Gastrocnemius medialis (tissue), 4 donors: Measurements from ENCODE around the gene EGFR. TPM values are rescaled to one million over a fixed set of nuclear protein-coding genes. Genes with fewer than 3 reads are reported as not detected.

ENCODE experiments used
- ATAC-seq, 2 donors: fragments of 150-250 bp; one replicate each; pipeline ENCODE4 v1.9.1; 2016
- DNase-seq, 2 donors: peaks; one replicate each; pipeline ENCODE4 v3.0.0-alpha.2; 2019
- H3K27ac ChIP-seq, 4 donors: fragments of 200-600 bp; sonication (generic); 1 replicate in 1 of 4; 2 replicates in 3 of 4; pipeline ENCODE4 v1.5.1; 2016 to 2018; ENCODE audit warnings: mild to moderate bottlenecking in 2 of 4, moderate library complexity in 1 of 4
- H3K27me3 ChIP-seq, 3 donors: fragments of 200-600 bp; sonication (generic) in 2 of 3; 1 replicate in 1 of 3; 2 replicates in 2 of 3; pipeline versions ENCODE4 v1.5.1 to v1.6.0; 2016 to 2019; ENCODE audit warnings: mild to moderate bottlenecking in 1 of 3, moderate library complexity in 1 of 3
- H3K36me3 ChIP-seq, 2 donors: fragments of 200-600 bp; sonication (generic) in 1 of 2; one replicate each; pipeline ENCODE4 v1.5.1; 2017 to 2018
- H3K4me1 ChIP-seq, 2 donors: fragments of 200-600 bp; sonication (generic) in 1 of 2; one replicate each; pipeline ENCODE4 v1.5.1; 2016 to 2017; ENCODE audit warnings: mild to moderate bottlenecking in 2 of 2
- H3K4me3 ChIP-seq, 4 donors: fragments of 200-600 bp; sonication (generic) in 3 of 4; 1 replicate in 1 of 4; 2 replicates in 3 of 4; pipeline ENCODE4 v1.5.1; 2016 to 2019; ENCODE audit warnings: mild to moderate bottlenecking in 2 of 4
- H3K9me3 ChIP-seq, 3 donors: fragments of 200-600 bp; sonication (generic) in 2 of 3; 1 replicate in 1 of 3; 2 replicates in 2 of 3; pipeline ENCODE4 v1.5.1; 2016 to 2019
- POLR2A ChIP-seq, 2 donors: fragments of 450-650 bp; IDR thresholded peaks; one replicate each; pipeline ENCODE4 v1.6.1; 2017; ENCODE audit warnings: antibody characterized with exemption in 2 of 2, mild to moderate bottlenecking in 2 of 2, moderate library complexity in 2 of 2
- in situ Hi-C, 4 donors: fragments of 200-750 bp; cut with MboI; loops; one replicate each; pipeline versions ENCODE4 v1.15.0 to v1.8.0; 2017; ENCODE audit warnings: low sequenced_read_pairs in 4 of 4
- intact Hi-C: fragments of 100-400 bp; cut with DNase I; formaldehyde crosslinking; loops from one replicate; pipeline ENCODE4 v1.15.1; 2023; ENCODE audit warnings: low total_unique reads
- total RNA-seq, 4 donors: library from RNA; depleted of rRNA; stranded (reverse); fragments of >200 nt; gene quantifications; one replicate each; pipeline versions ENCODE4 v1.1.0 to v1.2.3, GENCODE V29; 2016
- TF ChIP-seq, protein P1 (sequence below), 5 experiments: fragments of 450-650 bp in 3 of 5; fragments of 200-600 bp in 2 of 5; sonication (generic) in 2 of 5; IDR thresholded peaks in 4 of 5; conservative IDR thresholded peaks in 1 of 5; 1 replicate in 4 of 5; 2 replicates in 1 of 5; pipeline ENCODE4 v1.5.1; 2016 to 2019; ENCODE audit warnings: antibody characterized with exemption in 5 of 5, mild to moderate bottlenecking in 3 of 5, moderate library complexity in 3 of 5

Gene EGFR
- total RNA-seq, 4 donors from 2014 or later: 28.0 to 34.8 (median 29.4) TPM

DNA sequence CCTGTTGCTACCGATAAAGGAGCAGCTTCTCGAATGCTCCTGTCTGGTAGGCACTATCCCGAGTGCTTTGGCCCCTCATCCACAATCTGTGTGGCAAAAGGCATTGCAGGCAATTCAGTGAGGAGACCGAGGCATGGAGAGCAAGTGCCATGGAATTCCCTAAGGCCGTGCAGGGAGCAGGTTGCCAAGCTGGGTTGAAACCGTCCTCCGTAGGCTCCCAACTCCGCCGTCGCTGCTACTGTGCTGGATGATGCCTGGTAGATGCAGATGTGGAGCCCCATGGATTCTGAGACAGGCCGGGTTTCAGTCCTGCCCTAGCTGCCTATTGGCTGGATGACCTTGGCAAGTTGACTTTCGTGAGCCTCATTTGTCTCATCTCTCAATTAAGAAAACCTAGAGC, 85.3 kb downstream of the EGFR start:
- H3K36me3 ChIP-seq: no peaks in the 10 kb centered on the region
- intact Hi-C loops (no loop called here), in situ Hi-C loops (no loop called here)
- TF ChIP-seq, protein P1, sequence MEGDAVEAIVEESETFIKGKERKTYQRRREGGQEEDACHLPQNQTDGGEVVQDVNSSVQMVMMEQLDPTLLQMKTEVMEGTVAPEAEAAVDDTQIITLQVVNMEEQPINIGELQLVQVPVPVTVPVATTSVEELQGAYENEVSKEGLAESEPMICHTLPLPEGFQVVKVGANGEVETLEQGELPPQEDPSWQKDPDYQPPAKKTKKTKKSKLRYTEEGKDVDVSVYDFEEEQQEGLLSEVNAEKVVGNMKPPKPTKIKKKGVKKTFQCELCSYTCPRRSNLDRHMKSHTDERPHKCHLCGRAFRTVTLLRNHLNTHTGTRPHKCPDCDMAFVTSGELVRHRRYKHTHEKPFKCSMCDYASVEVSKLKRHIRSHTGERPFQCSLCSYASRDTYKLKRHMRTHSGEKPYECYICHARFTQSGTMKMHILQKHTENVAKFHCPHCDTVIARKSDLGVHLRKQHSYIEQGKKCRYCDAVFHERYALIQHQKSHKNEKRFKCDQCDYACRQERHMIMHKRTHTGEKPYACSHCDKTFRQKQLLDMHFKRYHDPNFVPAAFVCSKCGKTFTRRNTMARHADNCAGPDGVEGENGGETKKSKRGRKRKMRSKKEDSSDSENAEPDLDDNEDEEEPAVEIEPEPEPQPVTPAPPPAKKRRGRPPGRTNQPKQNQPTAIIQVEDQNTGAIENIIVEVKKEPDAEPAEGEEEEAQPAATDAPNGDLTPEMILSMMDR (IDR thresholded peaks at IDR 0.05 in 4 of 5, conservative IDR thresholded peaks at IDR 0.05 in 1 of 5): no peak
- TF ChIP-seq POLR2A (IDR thresholded peaks at IDR 0.05): no peak
- ATAC-seq: no peak
- no peaks in the 10 kb centered on the region for H3K9me3 ChIP-seq
- H3K27me3 ChIP-seq: no peaks in the 10 kb centered on the region
- H3K4me1 ChIP-seq: peaks cover 35 to 39% of the 10 kb centered on the region in 2 donors
- no peak overlapping the region for H3K4me3 ChIP-seq
- DNase-seq: no peak
- no peak overlapping the region for H3K27ac ChIP-seq

DNA sequence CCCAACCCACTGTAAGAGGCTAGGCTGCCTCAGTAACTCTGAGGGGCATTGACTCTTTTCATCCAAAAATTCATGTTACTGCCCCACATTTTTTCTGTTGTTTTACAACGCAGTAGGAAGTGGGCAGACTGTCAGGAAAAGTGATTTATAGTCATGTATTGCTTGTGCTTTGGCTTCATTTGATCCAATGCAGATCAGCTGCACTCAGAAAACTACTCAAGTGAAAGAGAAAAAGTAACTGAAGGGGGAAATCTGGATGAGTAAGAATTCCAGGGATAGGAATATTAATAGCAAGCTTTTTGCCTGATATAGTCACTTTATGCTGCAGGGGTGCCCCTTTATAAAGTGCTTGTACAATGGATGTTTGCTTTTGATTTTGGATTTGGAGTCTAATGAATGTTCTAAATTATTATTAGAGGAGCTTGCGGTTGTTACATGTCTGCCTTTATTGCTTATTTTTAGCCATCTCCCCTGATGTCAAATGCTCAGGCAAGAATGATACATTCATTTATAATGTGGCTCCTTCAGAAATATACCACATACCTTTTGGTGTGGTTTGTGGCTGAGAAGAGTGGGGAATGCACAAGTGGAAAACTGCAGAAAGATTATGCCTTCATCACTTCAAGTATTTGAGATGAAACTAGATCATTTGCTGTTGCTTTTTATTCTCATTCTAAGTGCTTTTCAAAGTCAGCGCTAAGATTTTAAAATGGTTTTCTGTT, 86.1 kb downstream of the EGFR start:
- TF ChIP-seq POLR2A (IDR thresholded peaks at IDR 0.05): no peak
- TF ChIP-seq, protein P1 (IDR thresholded peaks at IDR 0.05 in 4 of 5, conservative IDR thresholded peaks at IDR 0.05 in 1 of 5): no peak
- no peak overlapping the region for H3K4me3 ChIP-seq
- H3K4me1 ChIP-seq: peaks cover 39 to 41% of the 10 kb centered on the region in 2 donors
- H3K27ac ChIP-seq: no peak overlapping the region
- intact Hi-C loops: no loop called here
- DNase-seq (no peak), ATAC-seq (no peak)
- H3K27me3 ChIP-seq: no peaks in the 10 kb centered on the region
- no peaks in the 10 kb centered on the region for H3K9me3 ChIP-seq
- no peaks in the 10 kb centered on the region for H3K36me3 ChIP-seq
- in situ Hi-C loops: no loop called here

GRCh38 chr7:55105952-55106351, 87.1 kb downstream of the EGFR start:
- intact Hi-C loops (no loop called here), in situ Hi-C loops (no loop called here)

DNA sequence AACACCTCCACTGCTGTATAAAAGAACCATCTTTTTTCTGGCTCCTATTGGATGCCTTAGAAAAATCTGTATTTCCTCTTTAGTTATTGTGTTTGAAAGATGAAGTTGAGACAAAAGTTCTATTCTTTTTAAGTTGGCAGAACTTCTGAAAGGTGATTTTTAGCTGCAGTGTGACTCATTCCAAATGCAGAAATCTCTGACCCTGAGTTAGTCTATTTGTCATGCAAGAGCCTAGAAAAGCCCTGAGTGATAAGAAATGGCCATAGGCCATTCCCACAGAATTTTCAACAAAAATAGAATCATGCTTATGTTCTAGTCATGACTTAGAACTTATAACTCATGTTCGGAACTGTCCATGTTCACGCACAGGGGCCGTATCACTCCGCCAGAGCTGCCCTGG, 89.1 kb downstream of the EGFR start:
- Histone ChIP-seq H3K27ac (no peak overlapping the region), H3K27me3 (no peaks in the 10 kb centered on the region), H3K4me3 (no peak overlapping the region), H3K36me3 (no peaks in the 10 kb centered on the region), H3K4me1 (peaks cover 39 to 43% of the 10 kb centered on the region in 2 donors), H3K9me3 (no peaks in the 10 kb centered on the region)
- in situ Hi-C loops: no loop called here
- DNase-seq (no peak), ATAC-seq (no peak)
- TF ChIP-seq POLR2A (IDR thresholded peaks at IDR 0.05): no peak
- TF ChIP-seq, protein P1 (IDR thresholded peaks at IDR 0.05 in 4 of 5, conservative IDR thresholded peaks at IDR 0.05 in 1 of 5): no peak
- intact Hi-C loops: no loop called here

More at GRCh38 chr7:55105952-55106351, 87.1 kb downstream of the EGFR start:
- H3K27ac ChIP-seq: no peak overlapping the region
- H3K4me1 ChIP-seq: peaks cover 39 to 40% of the 10 kb centered on the region in 2 donors
- no peaks in the 10 kb centered on the region for H3K9me3 ChIP-seq
- no peak overlapping the region for H3K4me3 ChIP-seq
- no peak for DNase-seq
- ATAC-seq: no peak
- no peak for TF ChIP-seq POLR2A (IDR thresholded peaks at IDR 0.05)
- TF ChIP-seq, protein P1 (IDR thresholded peaks at IDR 0.05 in 4 of 5, conservative IDR thresholded peaks at IDR 0.05 in 1 of 5): no peak
- H3K27me3 ChIP-seq: no peaks in the 10 kb centered on the region
- H3K36me3 ChIP-seq: no peaks in the 10 kb centered on the region
